Peyer's patch (tissue), 4 donors: ENCODE measurements around the gene A1BG. TPM values are rescaled to one million over a fixed set of nuclear protein-coding genes. Genes with fewer than 3 reads are reported as not detected.

ENCODE experiments used
- DNase-seq, 3 donors: peaks; one replicate each; pipeline ENCODE4 v3.0.0-alpha.2; 2017 to 2019
- H3K27ac ChIP-seq, 4 donors: fragments of 200-600 bp; sonication (generic); one replicate each; pipeline ENCODE4 v1.5.1; 2016 to 2019
- H3K27me3 ChIP-seq, 2 donors: fragments of 200-600 bp; sonication (generic); one replicate each; pipeline ENCODE4 v1.5.1; 2019
- H3K36me3 ChIP-seq, 3 donors: fragments of 200-600 bp; sonication (generic); one replicate each; pipeline ENCODE4 v1.5.1; 2016 to 2019
- H3K4me1 ChIP-seq, 4 donors: fragments of 200-600 bp; sonication (generic); one replicate each; pipeline ENCODE4 v1.5.1; 2016 to 2019
- H3K4me3 ChIP-seq, 4 donors: fragments of 200-600 bp; sonication (generic); 1 replicate in 3 of 4; 2 replicates in 1 of 4; pipeline ENCODE4 v1.5.1; 2016 to 2019; ENCODE audit warnings: mild to moderate bottlenecking in 1 of 4
- H3K9me3 ChIP-seq, 4 donors: fragments of 200-600 bp; sonication (generic); one replicate each; pipeline ENCODE4 v1.5.1; 2016 to 2019; ENCODE audit warnings: mild to moderate bottlenecking in 1 of 4
- POLR2A ChIP-seq, 2 donors: fragments of 450-650 bp; IDR thresholded peaks; one replicate each; pipeline ENCODE4 v1.5.1; 2017; ENCODE audit warnings: antibody characterized with exemption in 2 of 2, mild to moderate bottlenecking in 2 of 2, moderate library complexity in 2 of 2
- total RNA-seq, 4 donors: library from RNA; depleted of rRNA; stranded (reverse); fragments of >200 nt; gene quantifications; one replicate each; pipeline ENCODE4 v1.1.0, GENCODE V29; 2016
- TF ChIP-seq, protein P1 (sequence below), 6 experiments: fragments of 450-650 bp in 4 of 6; fragments of 200-600 bp in 2 of 6; sonication (generic) in 1 of 6; IDR thresholded peaks; one replicate each; pipeline ENCODE4 v1.5.1; 2017 to 2019; ENCODE audit warnings: antibody characterized with exemption in 6 of 6, mild to moderate bottlenecking in 3 of 6, moderate library complexity in 1 of 6

A1BG gene
- total RNA-seq, 4 donors from 2014 or later = 5.4 to 26.4 (median 8.3) TPM; not detected in 1

DNA sequence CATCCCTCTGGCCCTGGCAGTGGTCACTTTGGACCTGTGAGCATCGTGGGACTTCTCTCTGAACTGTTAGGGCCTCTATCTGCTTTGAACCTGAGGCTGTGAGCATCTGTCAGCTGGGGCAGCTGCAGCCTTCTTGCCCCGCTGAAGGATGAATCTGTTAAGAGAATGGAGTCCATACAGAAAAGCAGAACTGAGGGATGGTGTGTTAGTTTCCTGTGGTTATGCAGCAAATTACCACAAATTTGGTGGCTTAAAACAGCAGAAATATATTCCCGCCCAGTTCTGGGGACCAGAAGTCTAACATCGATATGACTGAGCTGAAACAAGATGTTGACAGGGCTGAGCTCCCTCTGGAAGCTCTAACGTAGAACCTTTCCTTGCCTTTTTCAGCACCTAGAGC lies 10.9 kb upstream of the A1BG start:
- Histone ChIP-seq H3K36me3 (no peaks in the 10 kb centered on the region), H3K27ac (no peak overlapping the region), H3K4me1 (peaks cover 0 to 7% (median 0%) of the 10 kb centered on the region in 4 donors), H3K27me3 (no peaks in the 10 kb centered on the region), H3K4me3 (no peak overlapping the region), H3K9me3 (no peaks in the 10 kb centered on the region)
- DNase-seq = no peak
- TF ChIP-seq, protein P1, sequence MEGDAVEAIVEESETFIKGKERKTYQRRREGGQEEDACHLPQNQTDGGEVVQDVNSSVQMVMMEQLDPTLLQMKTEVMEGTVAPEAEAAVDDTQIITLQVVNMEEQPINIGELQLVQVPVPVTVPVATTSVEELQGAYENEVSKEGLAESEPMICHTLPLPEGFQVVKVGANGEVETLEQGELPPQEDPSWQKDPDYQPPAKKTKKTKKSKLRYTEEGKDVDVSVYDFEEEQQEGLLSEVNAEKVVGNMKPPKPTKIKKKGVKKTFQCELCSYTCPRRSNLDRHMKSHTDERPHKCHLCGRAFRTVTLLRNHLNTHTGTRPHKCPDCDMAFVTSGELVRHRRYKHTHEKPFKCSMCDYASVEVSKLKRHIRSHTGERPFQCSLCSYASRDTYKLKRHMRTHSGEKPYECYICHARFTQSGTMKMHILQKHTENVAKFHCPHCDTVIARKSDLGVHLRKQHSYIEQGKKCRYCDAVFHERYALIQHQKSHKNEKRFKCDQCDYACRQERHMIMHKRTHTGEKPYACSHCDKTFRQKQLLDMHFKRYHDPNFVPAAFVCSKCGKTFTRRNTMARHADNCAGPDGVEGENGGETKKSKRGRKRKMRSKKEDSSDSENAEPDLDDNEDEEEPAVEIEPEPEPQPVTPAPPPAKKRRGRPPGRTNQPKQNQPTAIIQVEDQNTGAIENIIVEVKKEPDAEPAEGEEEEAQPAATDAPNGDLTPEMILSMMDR (IDR thresholded peaks at IDR 0.05) = no peak
- no peak for TF ChIP-seq POLR2A (IDR thresholded peaks at IDR 0.05)

DNA sequence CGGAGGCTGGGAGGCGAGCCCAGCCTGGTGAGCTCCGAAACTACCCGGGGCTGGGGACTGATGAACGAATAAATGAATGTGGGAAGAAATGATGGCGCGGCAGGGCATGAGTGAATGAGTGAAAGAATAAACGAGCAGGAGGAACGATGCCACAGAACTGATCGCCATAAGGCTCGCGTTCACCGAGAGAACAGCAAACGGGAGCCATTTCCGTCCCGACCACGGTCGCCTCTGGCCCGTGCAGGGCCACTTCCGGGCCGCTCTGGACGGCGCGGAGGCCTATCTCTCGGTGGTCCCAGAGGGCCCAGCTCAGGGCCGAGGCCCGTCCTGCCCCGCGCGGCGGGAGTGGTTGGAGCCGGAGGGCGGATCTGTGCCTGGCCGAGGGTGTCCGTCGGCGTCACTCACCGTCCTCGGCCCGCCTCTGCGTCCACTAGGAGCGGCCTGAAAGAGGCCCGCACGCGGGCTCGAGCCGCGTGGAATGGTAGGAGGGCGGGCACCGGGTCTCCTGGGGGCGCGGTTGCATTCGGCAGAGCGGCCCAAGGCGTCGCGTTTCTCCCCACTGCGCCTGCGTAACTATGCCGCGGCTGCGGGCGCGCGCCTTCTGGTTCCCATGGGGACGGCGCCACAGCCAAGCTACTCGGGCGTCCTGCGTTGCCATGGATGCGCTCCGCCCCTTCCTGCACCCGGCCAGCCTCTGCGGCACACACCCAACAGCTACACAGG lies 9.1 kb upstream of the A1BG start, which contains the start of gene ZNF497:
Gene ZNF497 (minus strand): TSS at position 480 of the 723 bp plus-strand sequence. CDS start 5,116 bp downstream, outside the sequence.
- peak; percentile 97 to 99 (median 98) for DNase-seq
- Histone ChIP-seq H3K4me3 (peak within 1 kb of the TSS; percentile 58 to 81 (median 72)), H3K36me3 (no peaks in the 10 kb centered on the region), H3K4me1 (peaks cover 0 to 7% (median under 1%) of the 10 kb centered on the region in 4 donors), H3K9me3 (no peaks in the 10 kb centered on the region), H3K27ac (peak within 1 kb of the TSS; percentile 80 to 93 (median 89)), H3K27me3 (no peaks in the 10 kb centered on the region)
- TF ChIP-seq POLR2A (IDR thresholded peaks at IDR 0.05) = no peak
- TF ChIP-seq, protein P1 (IDR thresholded peaks at IDR 0.05) = peak in 3 of 6 experiments; percentile 12 to 20 (median 14)

DNA sequence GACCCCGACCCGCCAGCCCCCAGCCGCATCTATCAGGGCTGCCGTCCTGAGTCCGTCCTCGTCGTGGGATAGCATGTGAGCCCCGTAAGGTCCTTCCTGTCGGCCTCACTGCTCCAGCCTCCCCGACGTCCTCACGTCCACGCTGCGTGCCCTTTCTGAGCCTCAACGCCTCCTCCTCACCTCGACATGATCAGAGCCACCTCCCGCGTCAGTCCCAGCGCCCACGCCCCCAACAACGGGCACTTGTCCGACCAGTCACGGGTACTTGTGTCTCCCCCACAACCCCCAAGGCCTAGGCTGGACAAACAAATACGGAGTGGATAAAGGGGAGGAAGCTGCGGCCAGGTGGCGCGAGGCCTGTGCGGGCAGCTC lies 8.6 kb upstream of the A1BG start:
- DNase-seq = peak in 2 of 3 donors; percentile 30 to 65
- peak overlapping the region; percentile 58 to 81 (median 72) for H3K4me3 ChIP-seq
- no peaks in the 10 kb centered on the region for H3K27me3 ChIP-seq
- H3K4me1 ChIP-seq = peaks cover 0 to 10% (median 6%) of the 10 kb centered on the region in 4 donors
- TF ChIP-seq, protein P1 (IDR thresholded peaks at IDR 0.05) = peak in 1 of 6 experiments; percentile 8
- no peak for TF ChIP-seq POLR2A (IDR thresholded peaks at IDR 0.05)
- no peaks in the 10 kb centered on the region for H3K36me3 ChIP-seq
- peak overlapping the region; percentile 80 to 93 (median 89) for H3K27ac ChIP-seq
- H3K9me3 ChIP-seq = no peaks in the 10 kb centered on the region

DNA sequence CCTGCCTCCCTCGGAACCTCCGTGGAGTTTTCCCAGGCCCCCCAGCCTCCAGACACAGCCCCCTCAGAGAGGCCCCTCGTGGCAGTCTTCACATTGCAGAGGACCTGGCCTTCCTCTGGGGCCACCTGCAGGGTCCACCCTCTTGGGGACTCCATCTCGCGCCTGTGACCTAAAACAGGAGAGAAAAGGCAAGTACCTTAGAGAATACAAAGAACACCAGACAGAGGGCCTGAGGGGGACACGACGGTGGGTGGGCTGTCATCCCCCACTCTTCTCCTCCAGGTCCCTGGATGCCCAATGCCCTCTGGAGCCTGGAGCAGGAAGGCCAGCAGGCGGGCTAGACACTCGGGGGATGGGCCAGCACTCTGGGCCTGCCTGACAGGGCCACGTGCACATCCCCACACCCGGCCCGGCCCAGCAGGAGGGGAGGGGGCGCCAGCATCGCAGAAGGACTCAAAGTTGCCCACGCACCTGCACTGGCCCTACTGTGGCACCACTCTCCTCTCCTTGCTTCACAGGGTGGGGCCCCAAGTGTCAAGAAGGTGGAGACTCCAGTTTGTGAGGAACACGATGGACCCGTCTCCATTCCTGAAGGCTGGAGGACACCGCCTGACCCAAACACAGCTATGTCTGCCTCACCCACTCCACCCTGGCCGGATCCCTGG lies 4.3 kb upstream of the A1BG start:
- Histone ChIP-seq H3K27me3 (no peaks in the 10 kb centered on the region), H3K36me3 (no peaks in the 10 kb centered on the region), H3K4me1 (peaks cover 0 to 20% (median 13%) of the 10 kb centered on the region in 4 donors), H3K27ac (no peak overlapping the region), H3K4me3 (no peak overlapping the region), H3K9me3 (no peaks in the 10 kb centered on the region)
- DNase-seq = no peak
- TF ChIP-seq, protein P1 (IDR thresholded peaks at IDR 0.05) = no peak
- TF ChIP-seq POLR2A (IDR thresholded peaks at IDR 0.05) = no peak

DNA sequence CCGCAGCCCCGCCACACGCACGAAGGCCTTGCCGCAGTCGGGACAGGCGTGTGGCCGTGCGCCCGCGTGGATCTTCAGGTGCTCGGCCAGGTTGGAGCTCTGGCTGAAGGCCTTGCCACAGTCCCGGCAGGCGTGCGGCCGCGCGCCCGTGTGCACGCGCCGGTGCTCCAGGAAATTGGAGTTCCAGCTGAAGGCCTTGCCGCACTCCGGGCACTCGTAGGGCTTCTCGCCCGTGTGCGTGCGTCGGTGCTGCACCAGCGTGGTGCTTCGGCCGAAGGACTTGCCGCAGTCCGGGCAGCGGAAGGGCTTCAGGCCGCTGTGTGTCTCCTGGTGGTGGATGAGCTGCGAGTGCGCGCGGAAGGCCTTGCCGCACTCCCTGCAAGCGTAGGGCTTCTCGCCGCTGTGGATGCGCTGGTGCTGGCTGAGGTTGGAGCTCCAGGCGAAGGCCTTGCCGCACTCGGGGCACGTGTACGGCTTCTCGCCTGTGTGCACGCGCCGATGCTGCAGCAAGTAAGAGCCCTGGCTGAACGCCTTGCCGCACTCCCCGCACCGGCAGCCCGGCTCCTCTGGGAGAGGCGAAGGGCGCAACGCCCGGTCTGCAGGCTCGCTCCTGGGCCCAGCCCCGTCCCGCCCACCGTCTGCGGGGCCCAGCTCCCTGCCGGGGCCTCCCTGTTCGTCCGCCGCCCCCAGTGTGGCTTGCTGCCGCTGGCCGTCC lies 3.6 kb upstream of the A1BG start:
- Histone ChIP-seq H3K9me3 (no peaks in the 10 kb centered on the region), H3K4me1 (peaks cover 0 to 20% (median 13%) of the 10 kb centered on the region in 4 donors), H3K27ac (no peak overlapping the region), H3K27me3 (no peaks in the 10 kb centered on the region), H3K4me3 (peak overlapping the region; percentile 19 to 40 (median 36)), H3K36me3 (no peaks in the 10 kb centered on the region)
- DNase-seq = no peak
- no peak for TF ChIP-seq POLR2A (IDR thresholded peaks at IDR 0.05)
- TF ChIP-seq, protein P1 (IDR thresholded peaks at IDR 0.05) = no peak
